Fibroblast of skin of right biceps (primary cell): Measurements from ENCODE around the gene COX6B2.
A peak's percentile ranks its signal among the peaks of the same experiment; 100 is the strongest.

Source experiments
- DNase-seq: peaks from one replicate; pipeline ENCODE4 v3.0.0-alpha.2; 2013

Gene COX6B2

DNA sequence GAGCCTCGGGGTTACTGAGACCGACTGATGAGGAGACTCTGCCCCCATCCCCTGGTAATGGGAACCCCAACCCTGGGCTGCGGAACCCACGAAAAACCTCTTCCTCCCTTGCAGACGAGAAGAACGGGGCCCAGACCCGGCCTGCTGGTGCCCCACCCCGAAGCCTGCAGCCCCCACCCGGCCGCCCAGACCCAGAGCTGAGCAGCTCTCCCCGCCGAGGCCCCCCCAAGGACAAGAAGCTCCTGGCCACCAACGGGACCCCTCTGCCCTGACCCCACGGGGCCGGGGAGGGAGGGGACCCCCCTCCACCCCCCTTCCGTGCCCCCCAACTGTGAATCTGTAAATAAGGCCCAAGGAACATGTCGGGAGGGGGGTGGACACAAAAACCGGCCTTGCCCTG lies 42.7 kb downstream of the COX6B2 start:
- DNase-seq, result no peak

DNA sequence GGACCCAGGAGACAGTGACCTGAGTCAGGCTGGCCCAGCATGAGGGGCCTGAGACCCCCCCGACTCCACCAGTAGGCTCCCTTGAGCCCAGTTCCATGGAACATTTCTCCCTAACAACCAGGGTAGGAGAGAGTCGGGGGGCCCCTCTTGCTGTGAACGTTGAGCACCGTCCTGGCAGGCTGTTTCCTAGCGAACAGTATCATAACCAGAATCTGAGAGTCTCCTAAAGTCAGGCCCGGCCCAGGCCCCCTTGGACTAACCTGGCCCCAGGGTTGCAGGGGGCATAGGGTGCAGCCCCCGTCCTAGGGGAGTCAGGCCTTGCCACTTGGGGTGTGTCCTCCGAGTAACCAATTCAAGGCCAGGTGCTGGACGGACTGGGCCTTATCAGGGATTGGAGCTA lies 43.1 kb downstream of the COX6B2 start:
- no peak for DNase-seq

DNA sequence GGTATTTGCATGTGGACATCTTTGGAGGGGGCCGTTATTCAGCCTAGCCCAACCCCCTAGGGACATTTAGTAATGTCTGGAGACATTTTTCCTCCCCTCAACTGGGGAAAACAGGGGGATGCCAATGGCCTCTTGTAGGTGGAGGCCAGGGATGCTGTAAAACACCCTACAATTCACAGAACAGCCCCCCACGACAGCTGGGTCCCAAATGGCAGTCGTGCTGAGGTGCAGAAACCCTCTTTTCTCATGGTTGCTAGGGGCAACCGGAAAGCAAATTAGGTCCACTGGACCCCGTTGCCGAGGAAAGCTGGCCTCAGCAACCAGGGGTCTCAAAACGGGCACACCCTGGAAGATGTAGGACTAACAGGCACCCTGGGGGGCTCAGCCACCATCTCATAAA lies 44.0 kb downstream of the COX6B2 start:
- no peak for DNase-seq

DNA sequence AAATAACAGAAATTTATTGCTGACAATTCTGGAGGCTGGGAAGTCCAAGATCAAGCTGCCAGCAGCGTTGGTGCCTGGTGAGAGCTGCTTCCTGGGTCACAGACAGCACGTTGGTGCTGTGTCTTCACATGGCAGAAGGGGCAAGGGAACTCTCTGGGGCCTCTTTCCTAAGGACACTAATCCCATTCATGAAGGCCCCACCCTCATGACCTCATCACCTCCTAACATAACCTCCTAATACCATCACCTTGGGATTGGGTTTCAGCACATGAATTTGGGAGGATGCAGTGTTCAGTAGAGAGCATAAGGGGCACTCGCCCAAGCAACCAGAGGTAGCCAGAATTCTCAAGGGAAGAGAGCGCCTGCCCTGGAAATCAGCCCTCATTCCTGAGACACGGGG lies 45.1 kb downstream of the COX6B2 start:
- DNase-seq, result no peak

DNA sequence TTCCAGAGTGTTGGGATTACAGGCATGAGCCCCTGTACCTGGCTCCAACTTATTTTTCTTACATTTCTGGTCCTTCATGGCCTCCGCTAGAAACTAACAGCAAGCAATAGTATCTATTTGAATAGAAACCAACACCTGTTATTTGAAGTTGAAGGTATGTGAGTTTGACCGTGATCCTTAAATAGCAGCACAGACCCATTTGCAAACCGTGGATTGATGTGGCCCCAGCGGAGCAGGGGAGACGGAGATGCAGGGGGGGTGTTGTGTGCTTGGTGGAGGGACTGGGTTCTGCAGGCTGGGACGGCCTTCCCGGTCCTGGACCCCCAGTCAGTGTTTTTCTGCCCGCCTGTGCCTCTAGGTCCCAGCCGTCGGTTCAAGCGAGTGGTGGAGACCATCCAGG lies 46.2 kb downstream of the COX6B2 start:
- DNase-seq, result no peak

DNA sequence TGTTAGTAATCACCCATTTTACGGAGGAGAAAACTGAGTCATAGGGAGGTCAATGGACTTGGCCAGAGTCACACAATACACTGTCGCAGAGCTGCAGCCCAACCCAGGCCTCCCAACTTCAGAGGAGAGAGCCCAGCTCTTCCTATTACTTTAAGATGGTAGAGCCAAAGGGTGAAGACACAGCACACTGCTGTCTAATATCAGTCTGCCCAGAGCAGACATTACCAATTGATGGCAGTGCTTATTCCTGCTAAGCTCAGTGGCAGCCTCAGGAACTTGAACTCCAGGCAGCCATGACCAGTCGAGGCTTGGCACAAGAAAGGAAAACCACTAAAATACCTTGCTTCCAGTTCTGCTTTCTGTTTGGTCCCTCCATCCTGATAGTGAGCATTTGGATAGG lies 47.8 kb downstream of the COX6B2 start:
- no peak for DNase-seq

DNA sequence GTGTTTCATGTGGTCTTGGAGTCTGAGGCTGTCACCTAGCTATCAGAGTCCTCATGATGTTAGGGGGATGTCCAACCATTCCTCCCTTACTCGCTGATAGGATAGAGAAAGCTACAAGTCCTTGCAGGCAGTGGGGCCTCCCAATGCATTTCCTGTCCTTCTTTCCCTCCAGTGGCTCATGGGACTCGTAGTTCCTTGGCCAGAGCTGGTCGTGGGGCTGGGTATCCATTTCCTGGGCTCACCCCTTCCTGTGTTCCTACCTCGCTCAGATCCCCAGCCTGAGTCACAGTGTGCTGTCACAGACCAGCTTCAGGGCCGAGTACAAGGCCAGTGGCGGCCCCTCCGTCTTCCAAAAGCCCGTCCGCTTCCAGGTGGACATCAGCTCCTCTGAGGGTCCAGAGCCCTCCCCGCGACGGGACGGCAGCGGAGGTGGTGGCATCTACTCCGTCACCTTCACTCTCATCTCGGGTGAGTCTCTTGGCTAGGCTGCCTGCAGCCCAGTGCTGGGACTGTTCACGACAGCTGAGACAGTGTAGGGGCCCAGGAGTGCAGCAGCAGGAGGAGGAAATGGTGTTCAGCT lies 48.4 kb downstream of the COX6B2 start:
- DNase-seq, result no peak

GRCh38 chr19:55305491-55305890 lies 49.0 kb downstream of the COX6B2 start:
- DNase-seq, result peak; percentile 20

GRCh38 chr19:55304980-55305379 lies 49.5 kb downstream of the COX6B2 start:
- DNase-seq, result no peak

GRCh38 chr19:55304279-55304978 lies 50.1 kb downstream of the COX6B2 start:
- peak; percentile 36 for DNase-seq

- DNase-seq, result no peak
Measured at GRCh38 chr19:55303477-55303876, 51.0 kb downstream of the COX6B2 start.

GRCh38 chr19:55302318-55302703 lies 52.2 kb downstream of the COX6B2 start:
- no peak for DNase-seq

GRCh38 chr19:55301459-55302317 lies 52.8 kb downstream of the COX6B2 start:
- peak; percentile 70 for DNase-seq

DNA sequence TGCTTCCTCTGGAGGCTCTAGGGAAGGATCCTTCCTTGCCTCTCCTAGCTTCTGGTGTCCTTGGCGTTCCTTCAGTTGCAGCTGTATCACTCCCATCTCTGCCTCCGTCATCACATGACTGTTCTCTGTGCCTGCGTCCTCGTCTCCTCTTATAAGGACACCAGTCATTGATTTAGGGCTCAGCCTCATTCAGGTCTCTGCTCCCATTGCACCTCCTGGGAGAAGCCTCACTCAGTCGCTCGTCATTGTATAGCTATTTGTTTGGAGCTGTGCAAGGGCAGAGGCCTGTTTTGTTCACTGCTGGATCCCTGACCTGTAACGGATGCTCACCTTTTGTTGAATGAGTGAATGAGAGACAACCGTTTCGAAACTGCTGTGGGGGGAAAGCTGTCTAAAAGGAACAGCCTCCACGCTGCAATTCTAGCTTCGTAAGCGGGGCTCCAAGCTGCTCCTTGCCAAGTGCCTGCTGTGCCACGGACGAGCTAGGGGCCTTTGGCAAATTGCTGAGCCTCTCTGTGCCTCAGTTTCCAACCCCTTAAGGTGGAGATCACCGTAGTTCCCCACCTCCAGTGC lies 53.5 kb downstream of the COX6B2 start:
- no peak for DNase-seq

DNA sequence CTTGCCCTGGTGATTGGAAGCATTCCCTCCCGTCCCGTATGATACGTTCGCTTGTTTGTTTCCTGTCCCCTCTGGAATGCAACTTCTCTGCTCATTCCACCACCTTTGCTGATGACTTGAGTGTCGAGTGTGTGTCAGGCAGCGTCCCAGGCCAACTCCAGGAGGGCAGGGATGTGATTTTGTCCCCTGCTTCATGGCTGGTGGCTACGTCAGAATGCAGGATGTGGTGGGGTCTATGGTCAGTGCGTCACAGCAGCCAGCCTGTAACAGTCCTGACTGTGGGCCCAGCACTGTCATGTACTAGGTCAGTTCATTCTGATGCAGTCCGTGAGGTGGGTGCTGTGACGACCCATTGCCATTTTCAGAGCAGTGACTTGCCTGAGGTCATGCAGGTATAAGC lies 54.5 kb downstream of the COX6B2 start:
- DNase-seq, result no peak
